ENCODE data around the gene AGAP1. TPM values are rescaled to one million over a fixed set of nuclear protein-coding genes. Genes with fewer than 3 reads are reported as not detected.

Gene AGAP1
- total RNA-seq, 4 donors from 2014 or later = 33.7 to 55.2 (median 37.5) TPM

DNA sequence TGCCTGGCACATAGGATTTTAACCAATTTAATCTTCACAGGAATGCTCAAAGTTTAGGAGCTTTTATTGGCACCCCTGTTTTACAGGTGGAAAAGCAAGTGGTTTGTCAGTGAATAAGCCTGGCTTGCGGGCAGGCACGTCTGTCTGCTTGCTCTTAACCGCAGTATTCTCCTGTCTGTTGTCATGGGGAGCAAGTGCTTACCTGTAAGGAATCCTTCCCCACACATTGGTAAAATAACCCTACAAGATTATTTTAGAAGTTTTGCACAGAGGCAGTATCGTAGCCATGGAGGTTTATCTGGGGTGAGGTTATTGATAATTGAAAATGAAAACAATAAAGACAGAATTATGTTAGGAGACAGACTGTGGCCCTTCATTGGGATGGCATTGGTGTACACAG, 174.9 kb downstream of the AGAP1 start:
- WGBS, 2 donors (ENCODE audit: low coverage in 1 of 2) = 91 to 92% methylated on average over 4 of the region's 4 CpGs
- Histone ChIP-seq H3K4me3 (peak overlapping the region in 1 of 2 donors; percentile 65), H3K4me1 (peaks cover 0 to 75% (median 21%) of the 10 kb centered on the region in 3 donors), H3K36me3 (no peaks in the 10 kb centered on the region), H3K27me3 (no peaks in the 10 kb centered on the region), H3K27ac (peak overlapping the region in 3 of 4 donors; percentile 19 to 86 (median 85)), H3K9me3 (no peaks in the 10 kb centered on the region)
- ATAC-seq = no peak
- TF ChIP-seq EP300 (IDR thresholded peaks at IDR 0.05) (no peak), POLR2AphosphoS5 (IDR thresholded peaks at IDR 0.05) (no peak), POLR2A (IDR thresholded peaks at IDR 0.05) (no peak)
- TF ChIP-seq, protein P1, sequence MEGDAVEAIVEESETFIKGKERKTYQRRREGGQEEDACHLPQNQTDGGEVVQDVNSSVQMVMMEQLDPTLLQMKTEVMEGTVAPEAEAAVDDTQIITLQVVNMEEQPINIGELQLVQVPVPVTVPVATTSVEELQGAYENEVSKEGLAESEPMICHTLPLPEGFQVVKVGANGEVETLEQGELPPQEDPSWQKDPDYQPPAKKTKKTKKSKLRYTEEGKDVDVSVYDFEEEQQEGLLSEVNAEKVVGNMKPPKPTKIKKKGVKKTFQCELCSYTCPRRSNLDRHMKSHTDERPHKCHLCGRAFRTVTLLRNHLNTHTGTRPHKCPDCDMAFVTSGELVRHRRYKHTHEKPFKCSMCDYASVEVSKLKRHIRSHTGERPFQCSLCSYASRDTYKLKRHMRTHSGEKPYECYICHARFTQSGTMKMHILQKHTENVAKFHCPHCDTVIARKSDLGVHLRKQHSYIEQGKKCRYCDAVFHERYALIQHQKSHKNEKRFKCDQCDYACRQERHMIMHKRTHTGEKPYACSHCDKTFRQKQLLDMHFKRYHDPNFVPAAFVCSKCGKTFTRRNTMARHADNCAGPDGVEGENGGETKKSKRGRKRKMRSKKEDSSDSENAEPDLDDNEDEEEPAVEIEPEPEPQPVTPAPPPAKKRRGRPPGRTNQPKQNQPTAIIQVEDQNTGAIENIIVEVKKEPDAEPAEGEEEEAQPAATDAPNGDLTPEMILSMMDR (IDR thresholded peaks at IDR 0.05) = no peak

DNA sequence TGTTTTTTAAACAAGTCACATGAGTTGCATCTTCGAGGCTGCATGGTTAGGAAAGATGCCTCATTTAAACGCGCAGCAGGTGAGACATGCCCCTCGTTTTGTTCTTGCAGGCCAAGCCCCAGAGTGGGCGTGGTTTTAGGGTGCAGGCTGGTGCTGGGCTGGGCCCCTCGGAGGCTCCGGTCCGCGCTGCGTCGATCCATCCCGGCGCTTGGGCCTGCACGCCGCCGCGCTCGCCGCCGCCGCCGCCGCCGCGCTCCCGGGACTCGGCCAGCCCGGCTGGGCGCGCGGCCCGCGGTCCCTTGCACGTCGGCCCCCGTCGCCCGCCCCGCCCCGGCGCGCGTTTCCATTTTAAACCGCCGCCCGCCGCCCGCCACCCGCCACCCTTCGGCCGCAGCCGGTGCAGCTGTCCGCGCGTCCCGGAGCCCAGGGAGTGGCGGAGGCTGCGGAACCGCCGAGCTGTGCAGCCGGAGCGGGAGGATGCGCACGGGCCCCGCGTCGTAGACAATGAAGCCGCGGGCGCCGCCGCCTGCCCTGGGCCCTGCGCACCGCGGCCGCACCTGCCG, 175.5 kb downstream of the AGAP1 start:
- WGBS, 2 donors (ENCODE audit: low coverage in 1 of 2) = 0 to 25% methylated on average over 1 to 4 of the region's 77 CpGs
- no peaks in the 10 kb centered on the region for H3K27me3 ChIP-seq
- H3K4me1 ChIP-seq = peaks cover 0 to 80% (median 21%) of the 10 kb centered on the region in 3 donors
- no peaks in the 10 kb centered on the region for H3K9me3 ChIP-seq
- TF ChIP-seq POLR2A (IDR thresholded peaks at IDR 0.05) (peak in 1 of 2 donors; percentile 11), EP300 (IDR thresholded peaks at IDR 0.05) (no peak), POLR2AphosphoS5 (IDR thresholded peaks at IDR 0.05) (peak; percentile 15)
- TF ChIP-seq, protein P1 (IDR thresholded peaks at IDR 0.05) = no peak
- no peaks in the 10 kb centered on the region for H3K36me3 ChIP-seq
- ATAC-seq = peak; percentile 86
- peak overlapping the region in 3 of 4 donors; percentile 73 to 86 (median 85) for H3K27ac ChIP-seq
- H3K4me3 ChIP-seq = peak overlapping the region; percentile 38 to 65

DNA sequence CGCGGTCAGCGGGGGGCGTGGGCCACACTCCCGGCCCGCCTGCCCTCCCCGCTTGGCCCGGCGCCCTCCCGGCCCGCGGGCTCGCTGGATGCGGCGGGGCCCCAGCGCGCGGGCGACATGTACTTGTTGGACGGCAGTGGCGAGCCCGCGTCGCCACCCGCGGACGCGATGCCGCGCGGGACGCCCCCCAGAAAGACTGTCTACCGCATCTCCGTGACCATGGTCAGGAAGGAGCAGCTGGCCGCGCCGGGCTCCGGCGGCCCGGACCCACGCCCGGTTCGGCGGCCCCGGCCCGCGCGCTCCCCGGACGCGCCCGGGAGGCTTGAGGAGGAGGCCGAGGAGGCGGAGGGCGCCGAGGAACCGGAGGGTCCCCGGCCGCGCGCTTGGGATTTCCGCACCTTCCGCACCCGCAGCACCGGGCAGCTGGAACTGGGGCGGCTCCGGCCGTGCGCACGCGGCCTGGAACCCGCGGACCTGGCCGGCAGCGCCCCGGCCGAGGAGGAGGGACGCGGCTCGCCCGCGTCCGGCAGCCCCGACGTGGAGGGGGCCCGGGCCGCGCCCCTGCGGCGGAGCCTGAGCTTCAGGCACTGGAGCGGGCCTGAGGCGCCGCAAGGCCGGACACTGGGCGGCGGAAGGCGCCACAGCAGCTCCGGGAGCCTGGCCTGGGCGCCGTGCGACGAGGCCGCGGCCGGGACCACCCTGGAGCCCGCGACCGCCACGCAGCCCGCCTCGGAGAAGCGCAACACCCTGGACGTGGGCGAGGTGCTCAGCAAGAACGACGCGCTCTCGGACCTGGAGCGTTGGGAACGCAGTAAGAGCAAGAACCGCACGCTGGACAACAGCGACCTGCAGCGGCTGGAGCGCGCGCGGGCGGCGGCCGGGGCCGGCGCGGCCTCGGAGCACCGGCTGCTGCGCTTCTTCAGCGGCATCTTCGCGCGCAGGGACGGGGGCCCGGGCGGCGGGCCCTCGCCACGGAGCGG, 176.4 kb downstream of the AGAP1 start:
- no peaks in the 10 kb centered on the region for H3K9me3 ChIP-seq
- no CpG with 5 or more reads among the region's 148 CpGs for WGBS, 2 donors (ENCODE audit: low coverage in 1 of 2)
- peak overlapping the region; percentile 38 to 65 for H3K4me3 ChIP-seq
- peak; percentile 77 for ATAC-seq
- peaks cover 0 to 73% (median 18%) of the 10 kb centered on the region in 3 donors for H3K4me1 ChIP-seq
- peak overlapping the region in 3 of 4 donors; percentile 73 to 86 (median 85) for H3K27ac ChIP-seq
- H3K27me3 ChIP-seq = no peaks in the 10 kb centered on the region
- no peaks in the 10 kb centered on the region for H3K36me3 ChIP-seq
- TF ChIP-seq POLR2A (IDR thresholded peaks at IDR 0.05) = peak; percentile 10 to 13
- peak; percentile 30 for TF ChIP-seq POLR2AphosphoS5 (IDR thresholded peaks at IDR 0.05)
- TF ChIP-seq, protein P1 (IDR thresholded peaks at IDR 0.05) = peak in 3 of 4 experiments; percentile 80 to 87 (median 82)
- TF ChIP-seq EP300 (IDR thresholded peaks at IDR 0.05) = no peak

DNA sequence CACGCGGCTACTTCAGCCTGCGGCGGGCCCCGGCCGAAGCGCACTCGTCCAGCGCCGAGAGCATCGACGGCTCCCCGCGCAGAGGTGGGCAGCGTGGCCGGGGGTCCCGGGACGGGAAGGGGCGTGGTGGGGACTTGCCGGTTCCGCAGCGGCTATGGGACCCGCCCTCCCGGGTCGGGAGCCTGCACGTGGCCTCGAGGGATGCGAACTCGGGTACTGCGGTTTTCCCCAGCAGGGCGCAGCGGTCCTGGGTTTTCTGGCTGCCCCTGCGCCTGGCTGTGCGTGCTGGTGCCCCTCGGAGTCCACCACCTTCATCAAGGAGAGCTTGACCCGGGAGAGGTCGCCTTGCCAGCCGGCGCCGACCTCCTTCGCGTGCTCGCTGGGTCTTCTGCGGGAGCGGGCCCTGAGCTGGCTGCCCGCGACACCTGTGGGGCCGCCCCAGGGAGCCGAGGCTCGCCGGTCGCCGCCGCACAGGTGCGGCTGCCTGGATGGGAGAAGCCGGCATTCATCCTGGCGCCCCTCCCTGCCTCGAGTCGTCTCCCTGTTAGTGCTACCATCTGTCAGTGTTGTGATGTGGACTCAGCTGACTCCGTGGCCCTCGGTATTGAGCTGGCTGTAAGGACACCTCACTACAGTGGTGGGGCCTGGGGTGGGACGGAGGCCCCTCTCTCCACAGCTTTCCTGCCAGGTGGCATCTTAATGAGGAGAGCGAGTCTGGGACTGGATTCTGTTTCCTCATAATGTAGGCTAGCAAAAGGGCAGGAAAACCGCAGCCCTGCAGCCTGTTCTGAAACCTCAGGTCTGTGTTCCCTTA, 177.3 kb downstream of the AGAP1 start:
- Histone ChIP-seq H3K36me3 (no peaks in the 10 kb centered on the region), H3K4me1 (peaks cover 0 to 73% (median 9%) of the 10 kb centered on the region in 3 donors), H3K27ac (peak overlapping the region in 3 of 4 donors; percentile 73 to 86 (median 85)), H3K27me3 (no peaks in the 10 kb centered on the region), H3K9me3 (no peaks in the 10 kb centered on the region), H3K4me3 (peak overlapping the region; percentile 38 to 65)
- TF ChIP-seq, protein P1 (IDR thresholded peaks at IDR 0.05) = no peak
- TF ChIP-seq EP300 (IDR thresholded peaks at IDR 0.05) = no peak
- TF ChIP-seq POLR2A (IDR thresholded peaks at IDR 0.05) = no peak
- no peak for TF ChIP-seq POLR2AphosphoS5 (IDR thresholded peaks at IDR 0.05)
- WGBS, 2 donors (ENCODE audit: low coverage in 1 of 2) = 0 to 70% methylated on average over 1 to 4 of the region's 64 CpGs
- ATAC-seq = no peak
